ENCODE data around the gene RPL18A.
A peak's percentile ranks its signal among the peaks of the same experiment; 100 is the strongest.

The RPL18A gene

DNA sequence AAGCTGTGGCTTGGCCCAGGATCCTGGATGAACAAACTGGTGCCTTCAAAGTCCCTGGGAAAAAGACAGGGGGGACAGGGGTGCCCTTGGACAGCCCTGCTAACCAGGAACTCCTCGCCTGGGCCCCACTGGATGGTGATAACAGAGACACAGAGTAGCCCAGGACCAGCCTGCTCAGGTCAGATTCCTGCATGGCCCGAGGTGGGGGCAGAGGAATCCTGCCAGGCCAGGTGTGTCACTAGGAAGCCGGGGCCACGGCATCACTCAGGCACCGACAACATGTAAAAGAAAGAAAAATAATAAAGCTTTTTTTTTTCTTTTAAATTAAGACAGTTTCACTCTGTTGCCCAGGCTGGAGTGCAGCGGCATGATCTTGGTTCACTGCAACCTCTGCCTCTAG, 5.6 kb upstream of the RPL18A start:
- no peak for TF ChIP-seq CTCF (IDR thresholded peaks at IDR 0.05; ENCODE audit: low read depth, low read length)
- no peak overlapping the region for H3K4me3 ChIP-seq (ENCODE audit: low read depth, low read length)

DNA sequence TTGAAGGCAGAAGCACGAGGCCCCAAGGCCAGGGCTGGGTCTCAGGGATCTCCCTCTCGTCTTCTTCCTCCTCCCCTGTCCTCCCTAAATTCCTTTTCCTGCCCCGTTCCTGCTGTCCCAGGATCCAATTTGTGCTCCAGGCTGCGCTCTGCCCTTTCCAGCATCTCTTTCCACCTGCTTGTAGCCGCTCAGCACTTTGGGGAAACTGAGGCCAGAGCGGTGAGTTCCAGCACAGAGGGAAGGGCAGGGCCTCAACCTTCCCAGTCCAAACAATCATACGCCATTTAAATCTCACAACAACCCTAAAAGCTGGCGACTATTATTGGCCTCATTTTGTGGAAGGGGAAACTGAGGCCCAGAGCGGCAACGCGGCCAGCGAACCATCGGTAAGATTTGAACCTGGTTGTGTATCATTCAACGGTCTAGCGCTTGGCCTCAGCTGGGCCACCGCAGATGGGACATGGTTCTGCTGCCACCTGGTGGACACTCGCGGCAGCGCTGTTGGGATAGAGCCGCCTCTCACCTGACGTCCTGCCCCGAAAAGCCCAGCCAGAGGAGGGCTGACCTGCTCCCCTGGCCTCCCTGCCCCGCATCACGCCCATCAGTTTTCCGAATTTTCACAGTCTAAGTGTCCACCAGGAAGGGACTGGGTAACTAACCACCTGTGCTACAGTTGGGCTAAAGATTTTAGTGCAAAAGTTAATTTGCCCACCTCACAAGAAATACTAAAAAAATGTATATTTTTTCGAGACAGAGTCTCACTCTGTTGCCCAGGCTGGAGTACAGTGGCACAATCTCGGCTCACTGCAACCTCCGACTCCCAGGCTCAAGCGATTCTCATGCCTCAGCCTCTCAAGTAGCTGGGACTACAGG, 4.2 kb upstream of the RPL18A start:
- TF ChIP-seq CTCF (IDR thresholded peaks at IDR 0.05; ENCODE audit: low read depth, low read length) = peak; percentile 96
- no peak overlapping the region for H3K4me3 ChIP-seq (ENCODE audit: low read depth, low read length)

GRCh38 chr19:17860331-17860992, 752 bp downstream of the RPL18A start:
- no peak for TF ChIP-seq CTCF (IDR thresholded peaks at IDR 0.05; ENCODE audit: low read depth, low read length)
- peak overlapping the region; percentile 100 for H3K4me3 ChIP-seq (ENCODE audit: low read depth, low read length)

DNA sequence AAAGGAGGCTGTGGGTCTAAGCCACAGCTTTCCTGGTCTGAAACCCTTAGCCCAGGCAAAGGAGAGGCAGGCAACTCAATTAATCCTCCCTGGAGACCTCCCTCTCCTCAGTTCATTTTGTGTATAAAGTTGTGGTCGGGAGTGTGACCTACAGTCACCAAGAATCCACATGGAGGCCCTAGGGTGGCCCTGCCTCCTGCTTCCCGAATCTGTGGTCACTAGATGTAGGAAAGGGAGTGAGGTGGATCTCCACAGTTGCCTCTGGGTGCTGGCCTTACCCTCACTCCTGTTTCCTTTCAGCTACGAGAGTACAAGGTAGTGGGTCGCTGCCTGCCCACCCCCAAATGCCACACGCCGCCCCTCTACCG, 1.3 kb downstream of the RPL18A start:
- TF ChIP-seq CTCF (IDR thresholded peaks at IDR 0.05; ENCODE audit: low read depth, low read length) = no peak
- H3K4me3 ChIP-seq (ENCODE audit: low read depth, low read length) = peak overlapping the region; percentile 100

- no peak for TF ChIP-seq CTCF (IDR thresholded peaks at IDR 0.05; ENCODE audit: low read depth, low read length)
Observed at GRCh38 chr19:17861542-17862402, 2.1 kb downstream of the RPL18A start.

DNA sequence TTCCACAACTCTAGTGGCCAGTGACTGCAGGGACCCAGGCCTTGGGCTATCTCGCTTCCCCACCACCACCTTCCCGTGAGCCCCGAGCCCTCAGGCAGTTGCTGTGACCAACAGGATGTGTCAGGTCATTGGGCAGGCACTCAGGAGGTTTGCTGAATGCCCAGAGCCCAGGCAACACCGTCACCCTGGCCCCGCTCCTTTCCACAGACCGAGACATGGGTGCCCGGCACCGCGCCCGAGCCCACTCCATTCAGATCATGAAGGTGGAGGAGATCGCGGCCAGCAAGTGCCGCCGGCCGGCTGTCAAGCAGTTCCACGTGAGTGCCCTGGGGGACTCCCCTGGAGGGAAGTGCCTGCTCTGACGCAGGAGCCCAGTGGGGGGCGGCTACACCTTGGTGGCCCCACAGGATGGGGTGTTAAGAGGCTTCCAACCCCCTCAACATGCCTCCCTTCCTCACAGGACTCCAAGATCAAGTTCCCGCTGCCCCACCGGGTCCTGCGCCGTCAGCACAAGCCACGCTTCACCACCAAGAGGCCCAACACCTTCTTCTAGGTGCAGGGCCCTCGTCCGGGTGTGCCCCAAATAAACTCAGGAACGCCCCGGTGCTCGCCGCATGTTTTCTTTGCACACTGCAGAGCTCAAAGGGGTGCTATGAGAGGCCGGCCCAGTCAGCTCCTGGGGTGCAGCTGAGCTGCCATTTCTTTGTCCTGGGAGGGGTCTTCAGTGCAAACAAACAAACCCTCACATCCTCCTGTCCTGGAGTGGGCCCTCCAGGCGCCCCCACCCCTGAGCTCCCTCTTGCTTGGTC, 3.2 kb downstream of the RPL18A start:
- no peak for TF ChIP-seq CTCF (IDR thresholded peaks at IDR 0.05; ENCODE audit: low read depth, low read length)
- H3K4me3 ChIP-seq (ENCODE audit: low read depth, low read length) = no peak overlapping the region

More at GRCh38 chr19:17861542-17862402, 2.1 kb downstream of the RPL18A start:
- peak overlapping the region; percentile 100 for H3K4me3 ChIP-seq (ENCODE audit: low read depth, low read length)

Measured in WI38 (cell line).